ENCODE data around the gene MGLL.

DNA sequence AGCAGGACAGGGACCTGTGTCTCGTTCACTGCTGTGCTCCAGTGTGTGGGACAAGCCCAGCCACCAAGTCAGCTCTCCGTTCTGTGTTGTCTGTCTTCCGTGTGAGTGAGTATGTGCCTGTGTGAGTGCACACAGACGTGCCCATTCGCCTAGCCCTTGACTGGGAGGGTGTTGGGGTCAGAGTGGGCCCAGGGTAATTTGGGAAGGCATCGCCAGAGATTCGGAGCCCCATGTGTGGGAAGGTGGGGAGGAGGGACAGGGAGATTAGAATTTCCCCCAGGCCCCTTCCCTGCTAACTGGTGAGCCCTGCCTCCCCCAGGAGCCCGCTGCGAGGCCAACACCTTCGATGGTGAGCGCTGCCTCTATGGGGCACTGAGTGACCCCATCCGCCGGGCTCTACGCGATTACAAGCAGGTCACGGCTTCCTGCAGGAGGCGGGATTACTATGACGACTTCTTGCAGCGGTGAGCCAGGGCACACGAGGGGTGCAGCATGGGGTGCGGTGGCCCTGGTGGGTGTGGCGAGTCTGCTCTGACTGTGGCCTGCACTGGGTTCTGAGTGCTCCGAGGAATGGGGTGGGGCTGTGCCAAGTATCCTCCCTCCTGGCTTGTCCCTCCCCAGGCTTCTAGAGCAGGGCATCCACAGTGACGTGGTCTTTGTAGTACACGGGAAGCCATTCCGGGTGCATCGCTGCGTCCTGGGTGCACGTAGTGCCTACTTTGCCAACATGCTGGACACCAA, 146.5 kb downstream of the MGLL start:
- TF ChIP-seq, protein P1, sequence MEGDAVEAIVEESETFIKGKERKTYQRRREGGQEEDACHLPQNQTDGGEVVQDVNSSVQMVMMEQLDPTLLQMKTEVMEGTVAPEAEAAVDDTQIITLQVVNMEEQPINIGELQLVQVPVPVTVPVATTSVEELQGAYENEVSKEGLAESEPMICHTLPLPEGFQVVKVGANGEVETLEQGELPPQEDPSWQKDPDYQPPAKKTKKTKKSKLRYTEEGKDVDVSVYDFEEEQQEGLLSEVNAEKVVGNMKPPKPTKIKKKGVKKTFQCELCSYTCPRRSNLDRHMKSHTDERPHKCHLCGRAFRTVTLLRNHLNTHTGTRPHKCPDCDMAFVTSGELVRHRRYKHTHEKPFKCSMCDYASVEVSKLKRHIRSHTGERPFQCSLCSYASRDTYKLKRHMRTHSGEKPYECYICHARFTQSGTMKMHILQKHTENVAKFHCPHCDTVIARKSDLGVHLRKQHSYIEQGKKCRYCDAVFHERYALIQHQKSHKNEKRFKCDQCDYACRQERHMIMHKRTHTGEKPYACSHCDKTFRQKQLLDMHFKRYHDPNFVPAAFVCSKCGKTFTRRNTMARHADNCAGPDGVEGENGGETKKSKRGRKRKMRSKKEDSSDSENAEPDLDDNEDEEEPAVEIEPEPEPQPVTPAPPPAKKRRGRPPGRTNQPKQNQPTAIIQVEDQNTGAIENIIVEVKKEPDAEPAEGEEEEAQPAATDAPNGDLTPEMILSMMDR (IDR thresholded peaks at IDR 0.05; ENCODE audit: low read length): no peak
- no peak for TF ChIP-seq EZH2 (optimal IDR thresholded peaks at IDR 0.05; ENCODE audit: low read depth, low read length)

Data from MM.1S (cell line).